Measurements from ENCODE around the gene LAPTM4A. TPM values are rescaled to one million over a fixed set of nuclear protein-coding genes. Genes with fewer than 3 reads are reported as not detected.

LAPTM4A gene
- total RNA-seq, 1 donor from 2014 or later = 172 TPM

DNA sequence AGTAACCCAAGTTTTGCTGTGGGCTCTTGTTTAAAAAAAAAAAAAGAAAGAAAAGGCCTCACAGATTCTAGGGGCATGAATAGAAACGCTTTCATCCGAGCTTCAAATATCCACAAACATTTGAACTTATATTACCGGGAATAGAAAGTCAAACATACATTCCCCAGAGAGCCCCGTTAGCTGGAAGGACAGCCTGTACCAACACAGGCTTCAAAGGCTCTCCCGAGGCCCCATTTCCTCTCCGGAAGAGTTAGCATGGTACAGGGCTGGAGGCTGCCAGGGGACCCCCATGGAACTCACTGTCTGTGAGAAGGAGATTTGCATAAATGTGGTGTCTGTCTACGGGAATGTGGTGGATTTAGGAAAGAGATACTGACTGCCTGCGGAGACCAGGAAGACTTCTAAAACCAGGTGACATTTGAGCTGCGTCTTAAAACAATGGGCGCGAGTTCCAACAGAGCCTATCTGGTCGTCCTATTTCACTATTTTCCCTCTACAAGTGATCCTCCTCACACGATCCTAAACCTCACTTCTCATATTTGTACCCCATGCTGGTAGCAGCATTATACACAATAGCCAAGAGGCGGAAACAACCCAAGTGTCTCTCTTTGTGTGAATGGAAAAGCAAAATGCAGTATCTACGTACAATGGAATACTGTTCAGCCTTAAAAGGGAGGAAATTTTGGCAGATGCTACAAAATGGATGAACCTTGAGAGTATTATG, 38.1 kb downstream of the LAPTM4A start:
- no peaks in the 10 kb centered on the region for H3K27me3 ChIP-seq
- no peaks in the 10 kb centered on the region for H3K36me3 ChIP-seq
- intact Hi-C loops (cut with DNase I) = loop anchor here (5.0 kb wide), 1 partner anchor 79 kb away; no protein-coding TSS in a partner anchor
- peaks cover 6% of the 10 kb centered on the region for H3K4me1 ChIP-seq
- no peaks in the 10 kb centered on the region for H3K9me3 ChIP-seq
- peak overlapping the region; percentile 65 for H3K27ac ChIP-seq
- no peak for DNase-seq (ENCODE audit: extremely low spot score in 2 of 2)
- H3K4me3 ChIP-seq = peak overlapping the region; percentile 52 to 70
- TF ChIP-seq, protein P1, sequence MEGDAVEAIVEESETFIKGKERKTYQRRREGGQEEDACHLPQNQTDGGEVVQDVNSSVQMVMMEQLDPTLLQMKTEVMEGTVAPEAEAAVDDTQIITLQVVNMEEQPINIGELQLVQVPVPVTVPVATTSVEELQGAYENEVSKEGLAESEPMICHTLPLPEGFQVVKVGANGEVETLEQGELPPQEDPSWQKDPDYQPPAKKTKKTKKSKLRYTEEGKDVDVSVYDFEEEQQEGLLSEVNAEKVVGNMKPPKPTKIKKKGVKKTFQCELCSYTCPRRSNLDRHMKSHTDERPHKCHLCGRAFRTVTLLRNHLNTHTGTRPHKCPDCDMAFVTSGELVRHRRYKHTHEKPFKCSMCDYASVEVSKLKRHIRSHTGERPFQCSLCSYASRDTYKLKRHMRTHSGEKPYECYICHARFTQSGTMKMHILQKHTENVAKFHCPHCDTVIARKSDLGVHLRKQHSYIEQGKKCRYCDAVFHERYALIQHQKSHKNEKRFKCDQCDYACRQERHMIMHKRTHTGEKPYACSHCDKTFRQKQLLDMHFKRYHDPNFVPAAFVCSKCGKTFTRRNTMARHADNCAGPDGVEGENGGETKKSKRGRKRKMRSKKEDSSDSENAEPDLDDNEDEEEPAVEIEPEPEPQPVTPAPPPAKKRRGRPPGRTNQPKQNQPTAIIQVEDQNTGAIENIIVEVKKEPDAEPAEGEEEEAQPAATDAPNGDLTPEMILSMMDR (IDR thresholded peaks at IDR 0.05) = no peak
- peak in 1 of 2 donors; percentile 19 for TF ChIP-seq POLR2AphosphoS5 (IDR thresholded peaks at IDR 0.05; ENCODE audit: insufficient read depth in 1 of 2, low read depth in 1 of 2)

DNA sequence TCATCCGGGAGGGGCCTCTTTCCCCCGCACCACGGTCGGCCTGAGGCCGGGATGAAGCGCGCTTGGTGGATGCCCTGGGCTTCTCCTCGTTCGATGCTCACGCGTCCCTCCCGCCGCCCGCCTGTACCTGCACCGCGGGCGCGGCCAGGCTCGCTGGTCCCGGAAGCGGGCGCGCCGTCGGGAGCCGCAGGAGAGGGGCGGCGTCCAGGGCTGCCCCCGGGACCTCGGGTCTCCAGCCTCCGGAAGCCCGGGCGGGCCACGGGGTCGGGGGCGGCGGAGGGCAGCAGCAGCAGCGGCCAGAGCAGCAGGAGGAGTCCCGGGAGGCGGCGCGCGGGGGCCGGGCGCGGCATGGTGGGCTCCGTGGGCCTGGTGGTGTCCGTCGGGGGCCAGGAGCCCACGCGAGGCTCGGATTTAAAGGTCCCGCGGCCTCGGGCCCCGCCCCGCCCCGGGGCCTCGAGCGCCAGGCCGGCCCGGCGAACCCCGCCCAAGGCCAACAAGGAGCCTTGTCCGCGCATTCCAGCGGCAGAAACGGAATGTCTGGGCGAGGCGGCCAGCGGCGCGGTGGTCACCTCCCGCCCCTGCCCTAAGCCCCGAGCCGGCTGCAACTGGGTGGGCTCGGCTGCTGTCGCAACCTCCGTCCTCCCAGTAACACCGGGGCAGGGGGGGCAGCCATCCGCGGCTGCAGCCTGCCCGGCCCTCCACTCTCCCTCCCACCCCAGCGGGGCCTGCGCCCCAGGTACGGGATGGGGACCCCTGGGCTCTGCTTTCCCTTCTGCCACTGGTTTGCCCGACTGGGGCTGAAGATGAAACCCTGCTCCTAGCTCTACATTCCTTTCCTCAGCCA, 38.9 kb downstream of the LAPTM4A start, which contains the start of gene MATN3:
Gene MATN3, minus strand, starts transcription at position 387 of the 844 bp plus-strand sequence. Its CDS starts 37 bp downstream, at position 350.
- TF ChIP-seq, protein P1 (IDR thresholded peaks at IDR 0.05) = no peak
- TF ChIP-seq POLR2AphosphoS5 (IDR thresholded peaks at IDR 0.05; ENCODE audit: insufficient read depth in 1 of 2, low read depth in 1 of 2) = no peak
- TF ChIP-seq POLR2A (IDR thresholded peaks at IDR 0.05) = no peak
- no peak for DNase-seq (ENCODE audit: extremely low spot score in 2 of 2)
- H3K27me3 ChIP-seq = no peaks in the 10 kb centered on the region

GRCh38 chr2:20012032-20012281, 39.5 kb downstream of the LAPTM4A start:
- intact Hi-C loops (cut with DNase I) = loop anchor here (5.0 kb wide), 1 partner anchor 80 kb away; no protein-coding TSS in a partner anchor
- Histone ChIP-seq H3K4me3 (peak overlapping the region; percentile 52 to 70), H3K27ac (no peak overlapping the region), H3K4me1 (peaks cover 6% of the 10 kb centered on the region), H3K9me3 (no peaks in the 10 kb centered on the region), H3K27me3 (no peaks in the 10 kb centered on the region), H3K36me3 (no peaks in the 10 kb centered on the region)
- no peak for DNase-seq (ENCODE audit: extremely low spot score in 2 of 2)
- TF ChIP-seq POLR2AphosphoS5 (IDR thresholded peaks at IDR 0.05; ENCODE audit: insufficient read depth in 1 of 2, low read depth in 1 of 2) = no peak
- TF ChIP-seq POLR2A (IDR thresholded peaks at IDR 0.05) = no peak
- TF ChIP-seq, protein P1 (IDR thresholded peaks at IDR 0.05) = no peak

More for the DNA sequence above, 38.9 kb downstream of the LAPTM4A start, which contains the start of gene MATN3:
- intact Hi-C loops (cut with DNase I) = loop anchor here (5.0 kb wide), 1 partner anchor 80 kb away; no protein-coding TSS in a partner anchor
- Histone ChIP-seq H3K4me1 (peaks cover 6% of the 10 kb centered on the region), H3K27ac (peak within 1 kb of the TSS; percentile 65), H3K36me3 (no peaks in the 10 kb centered on the region), H3K4me3 (peak within 1 kb of the TSS; percentile 52 to 70), H3K9me3 (no peaks in the 10 kb centered on the region)

- H3K27me3 ChIP-seq = no peaks in the 10 kb centered on the region
- no peak overlapping the region for H3K27ac ChIP-seq
- peaks cover 6% of the 10 kb centered on the region for H3K4me1 ChIP-seq
- intact Hi-C loops (cut with DNase I) = loop anchor here (5.0 kb wide), 1 partner anchor 81 kb away; no protein-coding TSS in a partner anchor
- no peak for DNase-seq (ENCODE audit: extremely low spot score in 2 of 2)
- H3K9me3 ChIP-seq = no peaks in the 10 kb centered on the region
- TF ChIP-seq POLR2A (IDR thresholded peaks at IDR 0.05) (no peak), POLR2AphosphoS5 (IDR thresholded peaks at IDR 0.05; ENCODE audit: insufficient read depth in 1 of 2, low read depth in 1 of 2) (no peak)
- TF ChIP-seq, protein P1 (IDR thresholded peaks at IDR 0.05) = no peak
- H3K36me3 ChIP-seq = no peaks in the 10 kb centered on the region
- H3K4me3 ChIP-seq = peak overlapping the region in 1 of 2 donors; percentile 70
These were observed 40.0 kb downstream of the LAPTM4A start for GRCh38 chr2:20011276-20012031.

Measured in vagina (tissue), 2 donors.